ENCODE results near the gene HOXB9. TPM values are rescaled to one million over a fixed set of nuclear protein-coding genes. Genes with fewer than 3 reads are reported as not detected.

The HOXB9 gene
- total and polyA plus RNA-seq, 11 donors: not detected

DNA sequence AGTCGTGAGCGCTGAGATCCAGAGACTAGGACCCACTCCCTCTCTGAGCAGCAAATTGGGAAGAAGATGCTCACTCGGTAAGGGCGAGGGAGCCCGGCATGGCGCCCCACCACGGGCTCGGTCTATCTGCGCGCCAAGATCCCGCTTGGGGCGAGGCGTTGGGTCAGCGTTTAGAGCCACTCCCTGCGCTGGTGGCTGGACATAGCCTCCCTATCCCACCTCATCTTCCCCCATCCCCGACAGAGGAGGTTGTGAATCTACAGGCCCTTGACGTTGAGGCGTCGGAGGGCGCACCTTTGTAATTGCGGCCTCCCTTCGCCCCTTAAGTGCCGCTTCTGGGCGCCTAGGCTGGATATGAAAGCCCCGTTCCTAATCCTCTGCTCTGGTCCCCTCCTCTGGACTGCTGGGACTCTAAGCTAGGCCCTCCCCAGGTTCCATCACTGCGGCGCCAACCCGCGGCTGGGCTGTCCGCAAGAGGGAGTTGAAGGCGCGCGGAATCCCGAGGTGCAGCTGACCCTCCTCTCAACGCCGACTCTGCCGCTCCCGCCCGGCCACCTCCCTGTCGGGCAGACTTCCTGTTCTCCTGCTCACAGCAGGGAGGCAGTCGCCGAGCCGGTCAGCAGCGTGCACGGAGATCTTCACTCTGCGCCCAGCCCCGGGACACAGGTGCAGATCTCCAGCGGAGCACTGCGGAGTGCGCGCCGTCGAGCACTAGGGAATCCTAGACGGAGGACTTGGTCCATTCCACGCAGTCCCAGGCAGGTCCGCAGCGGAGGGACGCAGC is 16.1 kb upstream of the HOXB9 start:
- WGBS, 4 donors: 2 to 7% (median 4%) methylated on average over 38 to 58 of the region's 58 CpGs
- DNase-seq (no peak), ATAC-seq (no peak)
- peak overlapping the region in 1 of 12 donors; percentile 3 for H3K4me3 ChIP-seq
- no peak overlapping the region for H3K27ac ChIP-seq
- no peaks in the 10 kb centered on the region for H3K9me3 ChIP-seq
- H3K36me3 ChIP-seq: no peaks in the 10 kb centered on the region
- H3K4me1 ChIP-seq: peaks cover 0 to 8% (median 0%) of the 10 kb centered on the region in 12 donors
- TF ChIP-seq, protein P1, sequence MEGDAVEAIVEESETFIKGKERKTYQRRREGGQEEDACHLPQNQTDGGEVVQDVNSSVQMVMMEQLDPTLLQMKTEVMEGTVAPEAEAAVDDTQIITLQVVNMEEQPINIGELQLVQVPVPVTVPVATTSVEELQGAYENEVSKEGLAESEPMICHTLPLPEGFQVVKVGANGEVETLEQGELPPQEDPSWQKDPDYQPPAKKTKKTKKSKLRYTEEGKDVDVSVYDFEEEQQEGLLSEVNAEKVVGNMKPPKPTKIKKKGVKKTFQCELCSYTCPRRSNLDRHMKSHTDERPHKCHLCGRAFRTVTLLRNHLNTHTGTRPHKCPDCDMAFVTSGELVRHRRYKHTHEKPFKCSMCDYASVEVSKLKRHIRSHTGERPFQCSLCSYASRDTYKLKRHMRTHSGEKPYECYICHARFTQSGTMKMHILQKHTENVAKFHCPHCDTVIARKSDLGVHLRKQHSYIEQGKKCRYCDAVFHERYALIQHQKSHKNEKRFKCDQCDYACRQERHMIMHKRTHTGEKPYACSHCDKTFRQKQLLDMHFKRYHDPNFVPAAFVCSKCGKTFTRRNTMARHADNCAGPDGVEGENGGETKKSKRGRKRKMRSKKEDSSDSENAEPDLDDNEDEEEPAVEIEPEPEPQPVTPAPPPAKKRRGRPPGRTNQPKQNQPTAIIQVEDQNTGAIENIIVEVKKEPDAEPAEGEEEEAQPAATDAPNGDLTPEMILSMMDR (IDR thresholded peaks at IDR 0.05): no peak
- TF ChIP-seq POLR2A (IDR thresholded peaks at IDR 0.05): no peak
- intact Hi-C loops (cut with DNase I): no loop called here
- H3K27me3 ChIP-seq: peaks cover 75 to 100% (median 95%) of the 10 kb centered on the region in 9 donors

DNA sequence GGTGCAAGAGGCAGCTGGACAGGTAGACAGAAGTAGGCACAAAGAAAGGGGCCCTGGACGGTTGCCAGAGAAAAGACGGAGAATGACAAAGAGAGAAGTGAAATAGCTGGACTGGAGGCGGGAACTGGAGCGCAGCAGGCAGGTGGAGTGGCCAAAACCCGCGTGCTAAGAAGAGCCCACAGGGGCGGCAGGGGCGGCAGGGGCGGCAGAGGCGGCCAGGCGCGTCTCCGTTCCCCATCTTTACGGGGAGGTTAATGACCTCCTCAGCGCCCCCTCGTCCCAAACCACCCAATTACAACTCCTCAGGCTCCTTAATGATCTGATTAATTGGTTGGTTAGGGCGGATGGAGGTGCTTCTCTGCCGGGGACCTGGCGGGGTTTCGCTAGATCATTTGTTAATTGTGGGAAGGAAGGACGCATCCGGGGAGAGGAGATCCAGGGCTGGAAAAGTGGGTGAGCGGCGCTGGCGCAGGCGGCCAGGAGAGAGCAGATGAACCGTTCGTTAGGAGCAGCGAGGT is 15.4 kb upstream of the HOXB9 start:
- ATAC-seq (no peak), DNase-seq (no peak)
- peaks cover 77 to 100% (median 95%) of the 10 kb centered on the region in 9 donors for H3K27me3 ChIP-seq
- H3K36me3 ChIP-seq: no peaks in the 10 kb centered on the region
- H3K4me3 ChIP-seq: peak overlapping the region in 1 of 12 donors; percentile 3
- TF ChIP-seq, protein P1 (IDR thresholded peaks at IDR 0.05): no peak
- TF ChIP-seq POLR2A (IDR thresholded peaks at IDR 0.05): no peak
- no peaks in the 10 kb centered on the region for H3K9me3 ChIP-seq
- H3K27ac ChIP-seq: no peak overlapping the region
- H3K4me1 ChIP-seq: peaks cover 0 to 6% (median under 1%) of the 10 kb centered on the region in 12 donors
- intact Hi-C loops (cut with DNase I): no loop called here
- WGBS, 4 donors: 4 to 9% (median 5%) methylated on average over 22 to 29 of the region's 29 CpGs

DNA sequence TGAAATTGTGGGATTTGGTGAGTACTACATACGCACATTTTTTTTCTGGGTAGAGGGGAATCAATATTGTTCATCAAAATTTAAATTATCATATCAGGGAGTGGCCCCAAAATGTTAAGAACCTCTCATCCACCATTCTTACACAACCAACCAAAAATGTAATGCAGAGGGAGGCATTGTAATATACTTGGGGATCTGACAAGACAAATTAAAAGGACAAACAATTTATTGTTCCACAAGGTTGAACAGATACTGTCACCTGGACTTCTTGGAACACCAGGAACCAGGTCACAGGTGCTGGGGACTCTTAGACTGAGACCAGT is 14.7 kb upstream of the HOXB9 start:
- intact Hi-C loops (cut with DNase I): no loop called here
- TF ChIP-seq, protein P1 (IDR thresholded peaks at IDR 0.05): no peak
- TF ChIP-seq POLR2A (IDR thresholded peaks at IDR 0.05): no peak
- Histone ChIP-seq H3K9me3 (no peaks in the 10 kb centered on the region), H3K4me1 (peaks cover 0 to 8% (median 2%) of the 10 kb centered on the region in 12 donors), H3K27ac (no peak overlapping the region), H3K36me3 (no peaks in the 10 kb centered on the region), H3K4me3 (no peak overlapping the region), H3K27me3 (peaks cover 76 to 100% (median 95%) of the 10 kb centered on the region in 9 donors)
- DNase-seq (no peak), ATAC-seq (no peak)
- 35 to 64% (median 39%) methylated on average over 1 of the region's 1 CpG for WGBS, 4 donors

DNA sequence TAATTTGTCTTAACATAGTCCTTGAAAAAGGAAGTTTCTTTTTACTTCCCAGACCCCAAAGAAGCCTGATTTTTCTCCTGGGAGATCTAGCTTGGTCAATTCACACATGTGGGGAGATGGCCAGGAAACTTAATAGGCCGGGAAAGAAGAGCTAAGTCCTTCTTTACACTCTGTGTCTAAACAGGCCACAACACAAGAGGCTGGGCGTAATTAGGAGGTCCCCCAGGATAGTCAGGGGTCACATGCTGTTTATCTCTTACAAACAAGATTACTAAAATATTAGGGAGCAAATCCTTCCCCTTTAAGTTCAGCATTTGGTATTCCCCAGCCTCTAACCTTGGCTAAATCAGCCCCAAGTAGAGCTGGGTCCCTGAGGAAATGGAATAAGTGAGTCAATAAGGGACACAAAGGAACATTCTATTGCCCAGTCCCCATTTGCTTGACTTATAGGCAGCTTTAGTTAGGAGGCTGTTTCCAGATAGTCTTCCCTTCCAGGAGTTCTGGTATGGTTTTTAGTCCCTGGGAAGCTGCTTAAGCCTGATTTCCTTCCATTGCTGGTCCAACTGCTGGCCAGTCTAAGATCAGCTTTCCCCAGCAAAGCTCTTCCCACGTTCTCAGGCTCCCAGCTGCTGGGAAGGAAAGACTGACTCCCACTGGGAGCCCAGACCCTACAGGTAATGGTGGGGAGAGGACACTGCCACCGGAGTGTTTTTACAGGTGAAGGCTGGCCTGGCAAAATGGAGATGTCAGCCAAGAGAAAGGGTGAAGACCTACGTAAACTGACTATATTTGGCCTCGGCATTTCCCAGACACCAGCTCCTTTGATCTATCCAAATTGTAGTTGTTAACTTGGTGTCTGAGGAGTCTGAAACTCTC is 14.1 kb upstream of the HOXB9 start:
- intact Hi-C loops (cut with DNase I): no loop called here
- peaks cover 80 to 100% (median 95%) of the 10 kb centered on the region in 9 donors for H3K27me3 ChIP-seq
- H3K9me3 ChIP-seq: no peaks in the 10 kb centered on the region
- H3K4me1 ChIP-seq: peaks cover 0 to 8% (median 2%) of the 10 kb centered on the region in 12 donors
- no peak for DNase-seq
- TF ChIP-seq, protein P1 (IDR thresholded peaks at IDR 0.05): no peak
- TF ChIP-seq POLR2A (IDR thresholded peaks at IDR 0.05): no peak
- ATAC-seq: no peak
- WGBS, 4 donors: 36 to 48% (median 39%) methylated on average over 6 of the region's 6 CpGs
- no peak overlapping the region for H3K27ac ChIP-seq
- no peak overlapping the region for H3K4me3 ChIP-seq
- no peaks in the 10 kb centered on the region for H3K36me3 ChIP-seq
